T-helper 9 cell (primary cell): ENCODE data around the gene ADAMTS14.

ENCODE experiments used
- DNase-seq: peaks from one replicate; pipeline ENCODE4 v3.0.0-alpha.2; 2020

Gene ADAMTS14

DNA sequence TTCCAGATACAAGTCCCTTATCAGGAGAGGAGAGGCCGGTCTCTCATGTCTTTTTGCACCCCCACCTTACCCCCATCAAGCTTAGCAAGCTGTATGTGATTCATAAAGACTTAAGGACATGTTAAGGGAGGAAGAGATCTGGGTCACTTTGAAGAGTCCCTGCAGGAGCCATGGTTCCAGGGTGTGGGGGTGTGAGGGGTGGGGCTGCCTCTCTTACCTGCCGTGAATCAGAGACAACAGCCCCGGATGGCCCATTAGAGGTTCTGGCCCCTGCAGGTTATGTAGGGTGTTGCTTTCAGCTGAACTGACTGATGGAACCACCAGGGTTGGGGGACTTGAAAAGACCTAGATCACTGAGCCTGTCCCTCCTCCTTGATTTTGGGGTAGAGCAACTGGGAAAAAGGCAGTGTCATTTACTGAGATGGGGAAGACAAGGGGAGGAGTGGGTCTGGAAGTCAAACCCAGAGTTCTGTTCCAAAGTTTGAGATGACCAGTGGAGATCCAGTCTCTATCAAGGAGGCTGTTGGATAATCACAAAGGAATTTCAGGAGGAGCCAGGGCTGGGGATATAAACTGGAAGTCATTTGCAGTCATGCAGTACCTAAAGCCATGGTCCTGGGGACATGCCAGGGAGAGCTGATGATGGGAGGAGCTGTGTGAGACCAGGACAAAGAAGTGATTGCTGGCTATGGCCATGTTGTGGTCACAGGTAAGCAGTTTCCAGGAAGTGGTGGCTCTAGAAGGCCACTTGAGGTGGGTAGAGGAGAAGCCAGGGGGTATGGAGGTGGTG lies 23.1 kb downstream of the ADAMTS14 start:
- DNase-seq = no peak

DNA sequence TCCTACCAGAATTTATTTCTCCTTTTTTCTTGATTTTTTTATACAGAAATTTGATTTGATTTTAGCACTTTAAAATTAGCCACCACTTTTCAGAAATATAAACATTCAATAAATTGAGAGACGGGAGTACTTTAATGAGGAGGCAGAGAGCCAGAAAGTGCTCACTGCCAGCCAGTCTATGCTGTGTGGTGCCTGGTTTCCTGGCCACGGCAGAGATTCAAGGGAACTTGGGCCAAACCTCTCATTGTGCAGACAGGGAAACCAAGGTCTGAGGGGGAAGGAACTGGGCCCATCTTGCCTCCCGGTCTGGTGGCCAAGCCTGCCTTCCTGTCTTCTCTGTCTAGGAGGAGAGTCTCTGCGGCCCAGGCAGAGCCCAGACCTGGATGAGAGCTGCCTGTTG lies 25.9 kb downstream of the ADAMTS14 start:
- DNase-seq = no peak

DNA sequence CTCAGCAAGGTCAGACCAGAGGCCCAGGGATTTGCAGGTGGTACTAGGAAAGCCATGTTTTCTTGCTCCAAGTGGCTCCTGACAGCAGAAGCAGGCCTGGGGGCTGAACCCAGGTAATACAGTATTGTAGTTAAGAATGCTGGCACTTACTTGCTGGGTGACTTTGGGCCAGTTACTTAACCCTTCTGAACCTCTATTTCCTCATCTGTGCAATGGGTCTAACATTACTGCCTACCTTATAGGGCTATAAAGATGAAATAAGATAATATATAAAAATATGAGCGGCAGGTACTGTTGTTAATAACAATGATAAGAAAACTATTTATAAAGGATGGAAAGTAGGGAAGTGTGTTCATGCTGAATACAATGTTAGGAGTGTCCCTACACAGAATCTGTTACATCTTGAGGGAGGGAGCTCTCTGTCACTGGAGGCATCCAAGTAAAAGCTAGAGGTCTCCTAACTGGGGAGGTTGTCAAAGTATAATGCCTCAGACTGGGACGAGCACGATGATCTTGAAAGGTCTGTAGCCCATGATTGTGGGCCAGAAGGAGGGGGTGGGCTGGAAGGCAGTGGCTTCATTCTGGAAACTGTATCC lies 26.9 kb downstream of the ADAMTS14 start:
- no peak for DNase-seq

DNA sequence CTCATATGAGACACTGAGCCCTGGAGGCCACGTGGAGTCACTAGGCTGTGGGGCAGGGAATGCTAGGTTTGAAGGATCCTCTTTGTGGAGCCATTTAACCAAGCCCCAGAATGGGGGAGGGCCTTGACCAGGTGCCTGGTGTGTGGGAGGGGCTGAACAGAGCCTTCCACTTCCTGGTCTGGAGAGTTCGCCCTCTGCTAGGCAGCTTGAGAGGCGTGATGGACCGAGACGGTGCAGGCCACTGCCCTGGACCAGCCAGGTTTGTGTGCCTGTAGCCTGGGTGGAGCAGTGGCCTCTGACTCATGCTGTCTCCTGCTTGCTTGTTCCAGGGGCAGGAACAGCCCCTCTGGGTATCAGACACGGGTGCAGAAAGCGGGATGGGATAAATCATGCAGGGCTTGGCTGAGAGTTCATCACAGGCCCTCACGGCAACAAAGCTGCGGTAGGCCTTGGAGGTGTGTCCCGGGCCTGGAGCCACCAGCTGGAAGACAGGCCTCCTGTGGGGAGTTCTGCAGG lies 27.4 kb downstream of the ADAMTS14 start:
- no peak for DNase-seq

DNA sequence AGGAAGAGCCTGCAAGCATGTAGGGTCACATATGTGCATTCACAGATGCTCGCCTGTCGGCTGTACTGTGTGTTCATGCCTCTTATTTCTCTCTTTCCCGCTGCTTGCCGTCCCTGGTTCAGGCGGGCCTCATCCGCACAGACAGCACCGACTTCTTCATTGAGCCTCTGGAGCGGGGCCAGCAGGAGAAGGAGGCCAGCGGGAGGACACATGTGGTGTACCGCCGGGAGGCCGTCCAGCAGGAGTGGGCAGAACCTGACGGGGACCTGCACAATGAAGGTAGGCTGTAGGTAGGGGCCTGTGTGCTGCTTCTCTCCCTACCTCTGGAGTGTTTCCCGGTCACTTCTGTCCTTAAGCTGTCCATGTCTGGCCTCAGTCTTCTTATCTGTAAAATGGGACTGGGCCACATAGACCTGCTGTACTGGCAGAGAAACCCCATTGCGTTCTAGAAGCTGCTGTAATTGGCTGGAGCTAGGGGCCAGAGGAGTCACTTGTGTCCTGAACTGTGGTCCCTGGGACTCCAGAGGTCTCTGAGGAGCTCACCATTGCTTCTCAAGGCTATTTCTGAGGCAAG lies 30.0 kb downstream of the ADAMTS14 start:
- DNase-seq = no peak

DNA sequence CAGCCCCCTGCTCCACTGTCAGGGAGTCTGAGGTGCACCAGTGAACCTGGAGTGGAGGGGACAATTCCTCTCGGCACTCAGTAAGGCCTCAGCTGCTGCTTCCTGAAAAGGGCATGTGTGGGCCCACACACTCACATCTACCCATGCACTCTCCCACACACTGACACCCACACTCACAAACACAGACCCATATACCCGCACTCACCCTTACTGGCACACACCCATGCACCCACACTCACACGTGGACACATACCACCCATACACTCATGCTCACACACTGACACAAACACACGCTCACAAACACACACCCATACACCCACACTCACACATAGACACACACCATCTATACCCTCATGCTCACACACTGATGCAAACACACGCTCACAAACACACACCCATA lies 31.9 kb downstream of the ADAMTS14 start:
- no peak for DNase-seq

DNA sequence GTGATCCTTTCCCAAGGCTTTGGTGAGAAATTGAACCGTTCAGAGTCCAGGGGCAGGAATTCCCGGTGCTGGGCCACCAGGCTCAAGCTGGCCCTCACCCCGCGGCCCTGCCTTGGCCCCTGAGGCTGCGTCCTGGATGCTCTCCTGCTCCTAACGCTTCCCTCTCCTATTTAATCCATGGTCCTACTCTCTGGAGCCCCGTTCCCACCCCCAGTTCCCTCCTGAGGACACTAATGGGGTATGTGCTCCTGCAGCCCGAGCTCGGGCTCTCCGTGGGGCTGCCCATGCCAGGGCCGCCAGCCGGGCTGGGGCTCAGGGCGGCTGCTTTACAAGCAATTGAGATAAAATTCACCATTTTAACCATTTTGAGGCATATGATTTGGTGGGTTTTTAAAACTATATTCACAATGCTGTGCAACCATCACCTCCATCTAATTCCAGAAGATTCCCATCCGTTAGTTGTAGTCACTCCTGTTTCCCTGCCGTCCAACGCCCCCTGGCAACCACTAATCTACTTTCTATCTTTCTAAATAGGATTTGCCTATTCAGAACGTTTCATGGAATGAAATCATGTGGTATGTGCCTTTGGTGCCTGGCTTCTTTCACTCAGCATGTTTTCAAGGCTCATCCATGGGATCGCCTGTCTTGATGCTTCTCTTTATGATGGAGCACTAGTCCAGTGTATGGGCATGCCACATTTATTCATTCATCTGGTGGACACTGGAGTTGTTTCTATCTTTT lies 33.0 kb downstream of the ADAMTS14 start:
- DNase-seq = no peak

DNA sequence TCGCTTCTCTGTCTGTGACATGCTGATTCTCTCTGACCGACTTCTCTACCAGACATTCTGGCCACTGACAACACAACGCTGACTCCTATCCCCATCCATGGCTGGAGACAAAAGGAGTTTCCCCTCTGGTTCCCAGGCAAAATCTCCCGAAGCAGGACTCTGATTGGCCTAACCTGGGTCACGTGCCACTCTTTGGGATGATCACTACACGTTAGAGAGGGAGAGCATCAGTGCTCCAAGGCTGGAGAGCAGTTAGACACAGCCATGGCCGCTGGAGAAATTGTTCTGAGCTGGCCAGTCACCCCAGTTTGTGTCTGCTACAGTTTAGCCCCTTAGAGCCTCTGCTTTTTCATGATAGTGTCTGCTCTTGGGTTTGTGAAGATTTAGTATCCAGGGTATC lies 38.9 kb downstream of the ADAMTS14 start:
- DNase-seq = no peak

DNA sequence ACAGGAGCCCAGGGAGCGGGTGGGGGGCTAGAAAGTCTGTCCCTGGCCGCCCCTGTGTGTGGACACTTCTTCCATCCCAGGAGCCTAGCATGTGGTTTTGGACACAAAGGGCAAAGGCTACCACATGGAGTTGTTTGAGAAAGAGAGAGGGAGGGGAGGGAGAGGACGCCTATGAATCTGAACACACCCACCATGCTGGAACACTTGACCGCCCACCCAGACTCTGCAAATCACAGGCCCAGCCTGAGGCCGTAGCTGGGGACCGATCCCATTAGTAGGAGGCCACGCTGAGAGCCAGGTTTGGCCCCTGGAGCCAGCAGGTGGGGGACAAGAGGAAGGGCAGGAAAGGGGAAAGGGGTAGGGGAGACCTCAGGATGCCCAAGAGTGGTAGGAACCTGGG lies 39.6 kb downstream of the ADAMTS14 start:
- DNase-seq = no peak

DNA sequence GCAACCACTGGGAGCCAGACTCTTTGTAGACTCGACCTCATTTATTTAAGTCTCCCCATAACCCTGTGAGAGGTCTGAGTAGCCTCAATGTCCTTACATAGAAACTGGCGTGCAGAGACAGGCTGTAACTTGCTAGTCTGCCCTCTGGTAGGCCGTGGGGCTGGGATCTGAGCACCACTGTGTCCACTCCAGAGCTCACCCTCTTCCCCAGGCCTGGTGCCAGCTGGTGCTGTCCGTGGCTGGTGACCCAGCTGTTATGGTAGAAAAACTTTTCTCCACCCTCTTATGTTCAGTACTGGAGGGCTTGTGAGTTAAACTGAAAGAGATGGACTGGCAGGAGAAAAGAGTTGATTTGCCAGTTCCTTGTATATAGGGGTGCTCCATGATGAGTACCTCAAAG lies 41.9 kb downstream of the ADAMTS14 start:
- DNase-seq = no peak

DNA sequence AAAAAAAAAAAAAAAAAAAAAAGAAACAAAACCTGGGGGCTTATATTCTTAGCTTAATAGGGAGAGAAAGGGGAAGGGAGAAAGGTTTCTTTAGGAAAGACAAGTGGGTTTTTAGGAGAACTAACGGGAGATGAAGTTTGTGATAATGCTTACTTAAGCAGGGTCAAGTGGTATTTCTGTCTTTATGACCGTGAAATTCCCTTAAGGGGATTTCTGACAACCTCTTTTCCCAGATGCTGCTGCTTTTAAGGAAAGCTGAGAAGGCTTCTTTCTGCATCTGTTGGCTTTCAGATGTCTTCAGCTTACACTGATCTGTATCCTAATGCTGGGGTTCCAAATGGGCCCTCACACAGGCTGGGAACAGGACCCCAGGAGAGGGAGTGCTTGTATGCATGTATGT lies 42.6 kb downstream of the ADAMTS14 start:
- no peak for DNase-seq

DNA sequence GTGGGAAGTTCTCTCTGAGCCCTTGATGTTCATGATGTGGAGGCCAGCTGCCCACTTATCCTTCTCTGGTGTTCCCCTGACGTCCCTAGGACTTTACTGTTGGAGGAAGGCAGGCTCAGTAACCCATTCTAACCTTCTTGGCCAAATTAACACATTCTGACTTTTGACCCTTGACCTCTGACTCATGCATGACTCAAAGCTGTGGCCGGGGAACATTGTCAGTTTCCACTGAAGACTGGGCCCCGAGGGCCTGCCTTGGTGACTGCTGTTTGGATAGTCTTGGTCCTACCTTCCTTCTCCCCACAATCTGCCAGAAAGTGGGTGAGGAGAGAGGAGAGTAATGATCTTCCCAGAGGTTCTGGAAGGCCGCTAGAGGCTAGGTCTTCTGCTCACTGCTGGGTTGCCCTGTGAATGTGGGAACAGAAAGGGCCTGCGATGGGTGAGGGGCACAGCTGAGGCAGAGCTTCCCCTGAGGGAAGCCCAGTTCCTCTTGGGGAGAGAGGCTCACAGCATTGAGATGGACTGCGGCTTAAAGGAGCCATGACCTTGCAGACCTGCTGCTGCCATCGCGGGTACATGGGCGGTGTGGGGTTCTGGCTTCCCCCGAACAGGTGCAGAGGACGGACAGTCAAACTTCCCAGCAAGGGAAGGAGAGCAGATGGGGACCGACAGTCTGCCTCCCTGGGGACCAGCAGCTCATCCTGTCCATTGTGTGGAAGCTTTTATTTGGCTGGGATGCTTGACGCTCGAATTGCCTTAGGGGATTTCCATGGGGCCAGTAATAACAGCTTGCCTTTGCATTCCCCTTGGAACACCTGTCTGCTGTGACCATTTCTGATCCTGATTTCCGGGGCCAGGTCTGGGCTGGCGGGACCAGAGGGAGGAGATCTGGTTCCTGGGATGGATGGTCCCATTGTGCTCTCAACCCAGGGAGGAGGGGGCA lies 43.8 kb downstream of the ADAMTS14 start:
- DNase-seq = no peak

DNA sequence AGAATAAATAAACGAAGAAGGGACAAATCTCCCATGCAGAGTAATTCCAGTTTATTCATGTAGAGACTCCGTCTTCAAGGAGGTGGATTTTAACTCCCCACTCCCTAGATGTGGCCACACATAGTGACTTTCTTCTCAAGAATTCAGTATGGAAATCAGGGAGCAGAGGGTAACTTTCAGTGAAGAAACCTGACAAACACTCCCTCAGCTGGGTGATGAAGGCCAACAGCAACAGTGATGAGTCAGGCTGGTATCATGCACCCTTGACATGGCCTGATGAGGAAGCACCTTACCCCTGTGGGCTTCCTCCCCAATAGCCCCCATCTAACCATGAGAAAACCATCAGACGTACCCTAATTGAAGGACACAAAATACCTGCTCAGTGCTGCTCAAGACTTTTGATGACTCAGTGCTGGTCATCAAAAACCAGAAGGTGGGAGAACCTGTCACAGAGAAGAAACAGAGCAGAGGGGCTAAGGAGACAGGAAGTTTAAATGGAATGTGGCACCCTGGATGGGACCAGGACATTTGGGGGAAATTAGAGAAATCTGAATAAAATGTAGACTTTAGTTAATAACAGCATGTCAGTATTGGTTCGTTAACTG lies 50.6 kb downstream of the ADAMTS14 start:
- no peak for DNase-seq

DNA sequence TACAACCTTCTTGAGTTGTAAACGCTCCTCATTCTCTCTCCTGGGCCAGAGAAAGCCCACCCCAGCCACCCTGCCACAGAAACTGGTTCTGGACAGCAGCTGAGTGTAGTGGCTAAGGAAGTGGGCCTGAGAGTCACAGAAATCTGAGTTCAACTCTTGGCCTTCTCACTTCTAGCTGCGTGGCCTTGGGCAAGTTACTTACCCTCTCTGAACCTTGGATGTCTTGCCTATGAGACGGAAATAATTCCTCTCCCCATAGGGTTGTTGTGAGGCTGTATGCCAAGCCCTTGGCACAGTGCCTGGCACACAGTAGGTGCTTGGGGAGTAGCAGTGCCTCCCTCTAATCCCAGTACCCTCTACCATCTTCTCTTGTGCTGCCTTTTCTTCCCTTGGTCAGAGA lies 51.5 kb downstream of the ADAMTS14 start:
- DNase-seq = no peak

DNA sequence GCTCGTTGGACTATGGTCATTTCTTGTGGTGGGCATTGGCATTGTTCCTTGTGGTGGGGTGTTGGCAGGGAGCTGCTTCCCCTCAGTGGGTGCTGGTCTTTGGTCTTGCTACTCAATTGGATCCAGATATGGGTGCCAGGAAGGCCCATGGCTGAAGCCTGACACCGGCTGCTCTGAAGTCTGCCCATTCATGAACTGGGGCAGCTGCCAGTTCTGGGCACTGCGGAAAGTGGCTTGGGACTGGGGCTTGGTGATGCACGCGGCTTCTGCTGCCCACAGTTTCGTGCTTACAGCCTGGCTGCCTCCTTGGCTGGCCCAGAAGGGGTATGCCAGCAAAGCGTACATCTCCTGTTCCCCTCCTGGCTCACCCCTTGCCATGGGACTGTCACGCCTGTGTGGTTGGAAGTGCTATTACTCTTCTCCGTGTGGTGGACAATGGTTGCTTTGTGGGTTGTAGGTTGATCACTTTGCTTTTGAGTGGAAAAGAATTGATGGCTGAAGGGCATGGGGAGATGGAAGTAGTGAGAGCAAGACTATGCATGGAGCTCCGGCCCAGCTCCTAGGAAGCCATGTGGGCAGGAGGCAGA lies 54.7 kb downstream of the ADAMTS14 start:
- DNase-seq = no peak

DNA sequence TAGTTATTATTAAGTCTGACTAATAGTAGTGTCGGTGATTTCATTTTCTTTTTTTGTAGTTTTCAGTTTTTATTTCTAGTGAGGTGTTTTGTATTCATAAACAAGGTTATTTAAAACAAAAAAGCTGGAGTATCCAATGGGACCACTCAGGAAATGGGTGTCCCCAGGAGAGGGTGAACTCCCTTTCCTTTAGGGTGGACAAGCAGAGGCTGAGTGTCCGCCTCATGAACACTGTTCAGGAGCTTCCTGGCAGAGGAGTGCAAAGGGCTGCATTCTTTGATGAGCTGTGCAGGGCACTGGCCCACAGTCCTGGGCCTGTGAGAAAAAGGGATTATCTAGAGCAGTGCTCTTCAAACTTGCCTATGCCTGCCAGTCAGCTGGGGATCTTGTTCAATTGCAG lies 56.0 kb downstream of the ADAMTS14 start:
- no peak for DNase-seq

DNA sequence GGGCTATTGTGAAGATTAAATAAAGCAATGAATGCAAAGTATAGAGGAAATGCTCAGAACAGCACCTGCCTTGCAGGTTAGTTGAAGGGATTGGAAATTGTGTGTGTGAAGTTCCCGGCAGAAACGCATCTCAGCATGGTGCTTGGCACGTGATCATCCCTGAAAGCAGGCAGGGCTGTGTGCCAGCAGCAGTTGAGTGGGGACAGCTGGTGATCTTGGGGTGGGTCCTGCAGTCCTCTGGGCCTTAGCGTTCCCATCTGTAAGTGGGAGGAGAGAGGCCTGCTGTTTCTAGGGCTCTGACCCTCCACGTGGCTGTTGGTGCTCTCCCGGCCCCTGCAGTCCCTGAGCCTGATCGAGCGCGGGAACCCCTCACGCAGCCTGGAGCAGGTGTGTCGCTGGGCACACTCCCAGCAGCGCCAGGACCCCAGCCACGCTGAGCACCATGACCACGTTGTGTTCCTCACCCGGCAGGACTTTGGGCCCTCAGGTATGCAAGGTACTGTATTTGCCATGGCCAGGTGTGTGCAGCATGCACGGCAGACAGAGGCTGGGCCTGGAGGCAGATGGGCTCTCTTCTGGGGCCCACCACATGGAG lies 57.6 kb downstream of the ADAMTS14 start:
- no peak for DNase-seq

DNA sequence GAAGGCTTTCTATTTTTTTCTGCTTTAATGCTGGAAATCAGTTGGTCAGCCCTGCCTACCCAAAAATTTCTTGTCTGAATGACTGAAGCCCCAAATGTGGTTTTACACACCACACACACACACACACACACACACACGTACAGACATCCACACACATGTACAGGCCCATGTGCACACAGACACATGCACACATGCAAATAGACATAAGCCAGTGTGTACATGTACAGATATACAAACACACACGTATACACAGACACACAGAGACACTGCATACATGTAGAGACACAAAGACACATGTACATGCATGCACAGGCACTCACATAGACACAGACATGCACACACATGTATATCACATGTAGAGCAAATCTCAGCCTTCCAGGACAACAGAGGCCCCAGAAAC lies 58.6 kb downstream of the ADAMTS14 start:
- DNase-seq = no peak

DNA sequence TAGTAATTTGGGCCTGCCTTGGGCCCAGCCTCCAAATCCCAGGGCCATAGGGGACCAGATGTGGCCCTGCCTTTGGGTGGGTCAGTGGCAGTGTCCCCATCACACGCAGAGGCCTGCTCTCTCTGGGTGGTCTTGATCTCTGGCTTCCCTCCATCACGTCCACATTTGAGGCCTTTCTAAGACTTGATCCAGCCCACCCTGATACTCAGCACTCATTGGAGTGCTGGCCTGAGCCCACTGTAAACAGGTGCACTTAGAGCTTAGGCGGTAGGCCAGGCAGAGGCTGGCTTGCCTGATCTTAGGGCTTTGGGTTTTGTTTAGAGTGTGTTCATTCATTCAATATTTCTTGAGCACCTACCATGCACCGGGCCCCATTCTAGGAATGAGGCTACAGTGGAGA lies 60.3 kb downstream of the ADAMTS14 start:
- no peak for DNase-seq

DNA sequence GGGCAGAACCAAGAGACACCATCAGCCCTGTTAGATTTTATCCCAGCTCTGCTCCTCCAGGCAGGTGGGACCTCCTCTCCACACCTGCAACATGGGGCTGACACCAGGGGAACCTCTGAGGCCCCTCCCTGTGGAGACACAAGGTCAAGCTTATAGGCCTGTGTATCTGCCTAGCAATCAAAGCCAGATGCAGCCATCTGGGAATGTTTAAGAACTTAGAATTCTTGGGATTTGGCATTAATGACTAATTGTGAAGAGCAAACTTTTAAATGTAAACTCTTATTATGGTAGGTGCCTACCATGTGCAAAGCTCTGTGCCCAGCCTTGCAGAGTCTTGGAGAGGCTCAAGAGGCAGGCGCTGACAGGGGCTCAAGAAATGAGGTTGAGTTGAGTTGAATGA lies 60.7 kb downstream of the ADAMTS14 start:
- DNase-seq = no peak

DNA sequence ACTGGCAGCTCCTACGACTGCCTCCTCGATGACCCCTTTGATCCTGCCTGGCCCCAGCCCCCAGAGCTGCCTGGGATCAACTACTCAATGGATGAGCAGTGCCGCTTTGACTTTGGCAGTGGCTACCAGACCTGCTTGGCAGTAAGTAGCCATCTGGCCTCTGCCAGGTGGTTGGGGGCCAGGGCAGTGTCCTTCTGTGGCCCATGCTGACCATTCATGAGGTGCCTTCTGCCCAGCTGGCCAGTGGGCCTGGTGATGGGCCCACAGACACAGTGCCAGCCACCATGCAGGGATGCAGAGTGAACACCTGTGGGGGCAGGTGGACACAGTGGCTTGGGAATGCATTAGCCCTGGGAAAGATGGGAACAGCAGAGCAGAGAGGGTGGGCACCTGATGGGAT lies 62.9 kb downstream of the ADAMTS14 start:
- DNase-seq = no peak
